HUES48 (cell line): ENCODE measurements around the gene TMED5.
A peak's percentile ranks its signal among the peaks of the same experiment; 100 is the strongest.
"Not testable (repeated sequence)": the region's sequence is repeated elsewhere in the genome, so short reads cannot be mapped to it uniquely, and the experiment has no call there.

ENCODE experiments used
- H3K27ac ChIP-seq: one replicate; pipeline ENCODE4 v1.7.0; 2013; ENCODE audit warnings: low read depth, low read length, inconsistent platforms
- H3K27me3 ChIP-seq: 2 replicates; pipeline ENCODE4 v1.6.1; 2013; ENCODE audit warnings: mild to moderate bottlenecking, low read length; ENCODE audit not compliant: control insufficient read depth, insufficient read depth
- H3K36me3 ChIP-seq: 2 replicates; pipeline ENCODE4 v1.6.1; 2013; ENCODE audit warnings: low read length; ENCODE audit not compliant: control insufficient read depth, insufficient read depth
- H3K4me1 ChIP-seq: 2 replicates; pipeline ENCODE4 v1.6.1; 2013; ENCODE audit warnings: mild to moderate bottlenecking, low read length; ENCODE audit not compliant: control insufficient read depth, insufficient read depth
- H3K4me3 ChIP-seq: 2 replicates; pipeline ENCODE4 v1.5.1; 2013; ENCODE audit warnings: mild to moderate bottlenecking, low read depth, low read length
- H3K9ac ChIP-seq: 2 replicates; pipeline ENCODE4 v1.6.1; 2013; ENCODE audit warnings: mild to moderate bottlenecking, low read depth, low read length, moderate library complexity
- H3K9me3 ChIP-seq: 2 replicates; pipeline ENCODE4 v1.6.1; 2013; ENCODE audit warnings: low read length; ENCODE audit not compliant: control insufficient read depth, insufficient read depth

Gene TMED5

GRCh38 chr1:93179886-93180722, at the start of gene TMED5:
TSS of gene TMED5 (minus strand) at chr1:93180413. CDS start at chr1:93180242, 171 bp downstream.
- H3K4me3 ChIP-seq, result peak within 1 kb of the TSS; percentile 85
- H3K27ac ChIP-seq, result peak within 1 kb of the TSS; percentile 91
- peaks cover 14% of the 10 kb centered on the region; the same call in 1 of the 2 replicates for H3K36me3 ChIP-seq
- peaks cover 13% of the 10 kb centered on the region for H3K4me1 ChIP-seq
- no peaks in the 10 kb centered on the region for H3K27me3 ChIP-seq
- no peaks in the 10 kb centered on the region for H3K9me3 ChIP-seq
- H3K9ac ChIP-seq, result peak within 1 kb of the TSS; percentile 89

GRCh38 chr1:93223023-93223675, 42.9 kb upstream of the TMED5 start:
- Histone ChIP-seq H3K27ac (no peak overlapping the region), H3K9ac (no peak overlapping the region), H3K4me3 (no peak overlapping the region), H3K4me1 (no peaks in the 10 kb centered on the region), H3K9me3 (no peaks in the 10 kb centered on the region), H3K36me3 (peaks cover 92% of the 10 kb centered on the region), H3K27me3 (no peaks in the 10 kb centered on the region)

DNA sequence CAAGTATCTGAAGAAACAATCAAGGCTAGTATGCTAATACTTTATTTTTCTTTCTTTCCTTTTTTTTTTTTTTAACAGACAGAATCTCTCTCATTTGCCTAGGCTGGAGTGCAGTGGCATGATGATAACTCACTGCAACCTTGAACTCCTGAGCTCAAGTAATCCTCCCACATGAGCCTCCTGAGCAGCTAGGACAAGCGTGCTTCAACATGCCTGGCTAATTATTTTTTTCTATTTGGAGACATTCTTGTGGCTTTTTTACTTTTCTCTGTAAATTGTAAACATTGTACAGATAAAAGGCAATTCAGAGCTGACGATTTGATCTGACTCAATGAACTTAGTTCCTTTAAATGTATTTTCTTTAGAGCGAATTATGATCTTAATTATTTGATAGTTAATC, 41.7 kb upstream of the TMED5 start:
- no peaks in the 10 kb centered on the region for H3K27me3 ChIP-seq
- no peaks in the 10 kb centered on the region for H3K4me1 ChIP-seq
- no peaks in the 10 kb centered on the region for H3K9me3 ChIP-seq
- H3K27ac ChIP-seq, result no peak overlapping the region
- H3K9ac ChIP-seq, result no peak overlapping the region
- no peak overlapping the region for H3K4me3 ChIP-seq
- H3K36me3 ChIP-seq, result peaks cover 97% of the 10 kb centered on the region

DNA sequence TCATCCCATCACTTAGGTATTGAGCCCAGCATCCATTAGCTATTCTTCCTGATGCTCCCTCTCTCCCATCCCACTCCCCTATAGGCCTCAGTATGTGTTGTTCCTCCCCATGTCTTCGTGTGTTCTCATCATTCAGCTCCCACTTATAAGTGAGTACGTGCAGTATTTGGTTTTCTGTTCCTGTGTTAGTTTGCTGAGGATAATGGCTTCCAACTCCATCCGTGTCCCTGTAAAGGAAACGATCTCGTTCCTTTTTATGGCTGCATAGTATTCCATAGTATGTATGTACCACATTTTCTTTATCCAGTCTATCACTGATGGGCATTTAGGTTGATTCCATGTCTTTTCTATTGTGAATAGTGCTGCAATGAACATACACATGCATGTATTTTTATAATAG, 40.5 kb upstream of the TMED5 start:
- not testable (repeated sequence) for H3K9me3 ChIP-seq, H3K27me3 ChIP-seq, H3K4me1 ChIP-seq, H3K4me3 ChIP-seq, H3K27ac ChIP-seq, H3K9ac ChIP-seq
- peaks cover 92% of the 10 kb centered on the region for H3K36me3 ChIP-seq

DNA sequence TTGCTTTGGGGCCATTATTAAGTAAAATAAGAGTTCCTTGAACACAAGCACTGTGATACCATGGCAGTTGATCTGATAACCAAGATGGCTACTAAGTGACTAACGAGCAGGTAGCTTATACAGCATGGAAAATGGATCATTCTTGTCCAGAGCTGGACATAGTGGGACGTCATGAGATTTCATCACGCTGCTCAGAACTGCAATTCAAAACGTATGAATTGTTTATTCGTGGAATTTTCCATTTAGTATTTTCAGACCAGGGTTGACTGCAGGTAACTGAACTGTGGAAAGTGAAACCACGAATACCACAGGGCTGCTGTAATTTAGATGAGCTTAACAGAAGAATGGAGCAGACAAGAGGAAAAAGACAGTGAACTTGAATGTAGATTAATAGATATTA, 39.2 kb upstream of the TMED5 start:
- no peaks in the 10 kb centered on the region for H3K27me3 ChIP-seq
- H3K27ac ChIP-seq, result no peak overlapping the region
- H3K9ac ChIP-seq, result no peak overlapping the region
- no peaks in the 10 kb centered on the region for H3K4me1 ChIP-seq
- H3K9me3 ChIP-seq, result no peaks in the 10 kb centered on the region
- H3K36me3 ChIP-seq, result peaks cover 91% of the 10 kb centered on the region
- no peak overlapping the region for H3K4me3 ChIP-seq

- H3K4me1 ChIP-seq, result no peaks in the 10 kb centered on the region
- no peaks in the 10 kb centered on the region for H3K27me3 ChIP-seq
- peaks cover 83% of the 10 kb centered on the region for H3K36me3 ChIP-seq
- no peaks in the 10 kb centered on the region for H3K9me3 ChIP-seq
- no peak overlapping the region for H3K27ac ChIP-seq
- H3K9ac ChIP-seq, result no peak overlapping the region
- H3K4me3 ChIP-seq, result no peak overlapping the region
Observed at GRCh38 chr1:93215322-93215721, 35.1 kb upstream of the TMED5 start.

GRCh38 chr1:93207211-93207610, 27.0 kb upstream of the TMED5 start:
- no peak overlapping the region for H3K9ac ChIP-seq
- H3K36me3 ChIP-seq, result peaks cover 80% of the 10 kb centered on the region
- H3K27ac ChIP-seq, result no peak overlapping the region
- H3K4me3 ChIP-seq, result no peak overlapping the region
- no peaks in the 10 kb centered on the region for H3K4me1 ChIP-seq
- H3K9me3 ChIP-seq, result no peaks in the 10 kb centered on the region
- no peaks in the 10 kb centered on the region for H3K27me3 ChIP-seq

- Histone ChIP-seq H3K27ac (no peak overlapping the region), H3K27me3 (no peaks in the 10 kb centered on the region), H3K36me3 (peaks cover 80% of the 10 kb centered on the region), H3K9me3 (no peaks in the 10 kb centered on the region), H3K4me1 (no peaks in the 10 kb centered on the region), H3K4me3 (no peak overlapping the region), H3K9ac (no peak overlapping the region)
Observed at GRCh38 chr1:93206567-93206954, 26.3 kb upstream of the TMED5 start.

DNA sequence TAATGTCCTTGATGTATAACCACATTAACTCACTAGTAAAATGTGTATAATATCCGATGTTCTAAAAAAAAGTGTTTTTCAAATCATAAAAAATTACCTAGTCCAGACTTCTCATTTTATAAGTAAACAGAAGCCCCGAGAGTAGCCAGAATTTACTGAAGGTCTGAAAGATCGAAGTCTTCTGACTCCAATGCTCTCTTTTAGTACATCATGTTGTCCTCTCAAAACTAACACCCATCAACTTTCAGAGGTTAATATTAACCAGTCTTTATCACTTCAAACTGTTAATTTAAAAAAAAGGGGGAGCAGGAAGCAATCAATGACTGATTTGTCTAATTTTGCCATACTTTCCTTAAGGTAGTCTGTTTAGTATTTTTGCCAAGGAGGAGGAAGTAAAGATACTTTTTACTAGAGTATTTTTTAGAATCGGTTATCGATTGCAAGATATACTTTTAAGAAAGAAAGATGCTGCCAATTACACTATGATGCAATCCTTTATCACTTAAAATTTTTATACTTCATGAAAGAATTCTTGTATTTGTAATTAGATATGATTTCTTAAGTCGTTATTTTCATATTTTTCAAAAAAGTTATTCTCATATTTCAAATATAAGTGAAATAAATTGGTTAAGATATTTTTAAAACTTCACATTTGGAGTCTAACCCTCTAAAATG, 25.8 kb upstream of the TMED5 start:
- Histone ChIP-seq H3K27me3 (no peaks in the 10 kb centered on the region), H3K9me3 (no peaks in the 10 kb centered on the region), H3K36me3 (peaks cover 78% of the 10 kb centered on the region), H3K4me3 (no peak overlapping the region), H3K4me1 (no peaks in the 10 kb centered on the region), H3K27ac (no peak overlapping the region), H3K9ac (no peak overlapping the region)

DNA sequence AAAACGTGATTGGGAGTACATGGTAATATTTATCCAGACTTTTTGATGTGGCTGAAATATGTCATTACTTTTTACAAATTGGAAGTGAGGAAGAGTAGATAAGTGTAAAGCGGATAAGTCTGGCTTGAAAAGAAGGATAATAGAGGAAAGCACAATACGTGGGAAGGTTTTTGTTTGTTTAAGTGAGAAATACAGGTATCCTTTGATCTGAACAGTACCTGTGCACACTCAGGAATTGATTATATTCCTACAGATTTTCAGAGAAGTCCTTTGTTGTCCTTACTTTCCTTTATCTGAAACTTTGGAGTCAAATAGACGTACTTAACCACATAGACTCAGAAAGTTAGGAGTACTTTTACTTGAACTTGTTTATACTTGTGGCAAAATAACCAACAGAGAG, 20.5 kb upstream of the TMED5 start:
- Histone ChIP-seq H3K4me3 (no peak overlapping the region), H3K4me1 (no peaks in the 10 kb centered on the region), H3K27ac (no peak overlapping the region), H3K27me3 (no peaks in the 10 kb centered on the region), H3K9me3 (no peaks in the 10 kb centered on the region), H3K9ac (no peak overlapping the region), H3K36me3 (peaks cover 82% of the 10 kb centered on the region)

DNA sequence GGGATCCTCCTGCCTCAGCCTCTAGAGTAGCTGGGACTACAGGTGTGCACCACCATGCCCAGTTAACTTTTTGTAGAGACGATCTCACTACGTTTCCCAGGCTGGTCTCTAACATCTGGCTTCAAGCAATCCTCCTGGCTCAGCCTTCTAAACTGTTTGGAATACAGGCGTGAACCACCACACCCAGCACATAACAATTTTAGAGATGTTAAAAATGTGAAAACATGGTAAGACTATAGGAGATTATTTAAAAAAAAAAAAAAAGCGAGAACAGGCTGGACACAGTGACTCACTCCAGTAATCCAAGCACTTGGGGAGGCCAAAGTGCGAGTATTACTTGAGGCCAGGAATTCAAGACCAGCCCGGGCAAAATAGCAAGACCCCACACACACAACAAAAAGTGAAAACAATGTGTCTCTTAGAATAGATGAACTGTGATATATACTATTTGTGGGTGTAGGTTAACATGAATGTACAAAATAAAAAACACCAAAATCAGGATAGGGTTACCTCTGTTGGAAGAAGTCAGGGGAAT, 19.9 kb upstream of the TMED5 start:
- Histone ChIP-seq H3K4me1 (no peaks in the 10 kb centered on the region), H3K9me3 (no peaks in the 10 kb centered on the region), H3K36me3 (peaks cover 82% of the 10 kb centered on the region), H3K27me3 (no peaks in the 10 kb centered on the region), H3K4me3 (no peak overlapping the region), H3K9ac (no peak overlapping the region), H3K27ac (no peak overlapping the region)
